SK-N-SH treated with all-trans-retinoic acid at 6 μM for 48 hours (cell line): ENCODE measurements around the gene TLL2.

ENCODE experiments used
- ATAC-seq: fragments of 200-7000 bp; cut with Tn5 transposase; 3 replicates; pipeline ENCODE4 v1.9.1; 2020; ENCODE audit warnings: mild to moderate bottlenecking, moderate library complexity
- ARNTL ChIP-seq: fragments of 450-650 bp; formaldehyde crosslinking; IDR thresholded peaks from 2 replicates; pipeline ENCODE4 v1.5.0; 2020; ENCODE audit warnings: low read depth, mild to moderate bottlenecking, moderate library complexity, borderline replicate concordance
- BACH2 ChIP-seq: fragments of 250-450 bp; sonication (Bioruptor Pico); IDR thresholded peaks from 2 replicates; pipeline ENCODE4 v1.9.0; 2021; ENCODE audit warnings: mild to moderate bottlenecking, borderline replicate concordance
- CREB5 ChIP-seq: fragments of 250-450 bp; sonication (Bioruptor Pico); IDR thresholded peaks from 2 replicates; pipeline ENCODE4 v1.5.1; 2020; ENCODE audit warnings: low read depth, mild to moderate bottlenecking, moderate library complexity
- CSRNP3 ChIP-seq: fragments of 250-450 bp; sonication (Bioruptor Pico); IDR thresholded peaks from 2 replicates; pipeline ENCODE4 v1.5.1; 2021; ENCODE audit warnings: mild to moderate bottlenecking, moderate library complexity
- ESRRG ChIP-seq: fragments of 250-450 bp; sonication (Bioruptor Pico); IDR thresholded peaks from 2 replicates; pipeline ENCODE4 v1.6.1; 2021; ENCODE audit warnings: mild to moderate bottlenecking
- GLIS3 ChIP-seq: fragments of 250-450 bp; sonication (Bioruptor Pico); IDR thresholded peaks from 2 replicates; pipeline ENCODE4 v1.5.0; 2020; ENCODE audit warnings: mild to moderate bottlenecking, moderate library complexity
- ISL1 ChIP-seq: fragments of 250-450 bp; sonication (Bioruptor Pico); IDR thresholded peaks from 2 replicates; pipeline ENCODE4 v2.1.2; 2022; ENCODE audit warnings: mild to moderate bottlenecking, moderate library complexity
- OSR1 ChIP-seq: fragments of 250-450 bp; sonication (Bioruptor Pico); IDR thresholded peaks from 2 replicates; pipeline ENCODE4 v1.8.0; 2022; ENCODE audit warnings: moderate library complexity, mild to moderate bottlenecking, inconsistent platforms
- PATZ1 ChIP-seq: fragments of 250-450 bp; sonication (Bioruptor Pico); IDR thresholded peaks from 2 replicates; pipeline ENCODE4 v1.8.0; 2020; ENCODE audit warnings: mild to moderate bottlenecking, moderate library complexity, borderline replicate concordance
- RARB ChIP-seq: fragments of 250-450 bp; sonication (Bioruptor Pico); IDR thresholded peaks from 2 replicates; pipeline ENCODE4 v1.8.0; 2021; ENCODE audit warnings: mild to moderate bottlenecking, moderate library complexity
- SNAI2 ChIP-seq: fragments of 250-450 bp; sonication (Bioruptor Pico); IDR thresholded peaks from 2 replicates; pipeline ENCODE4 v1.5.0; 2020; ENCODE audit warnings: mild to moderate bottlenecking, moderate library complexity
- TOX ChIP-seq: fragments of 250-450 bp; sonication (Bioruptor Pico); IDR thresholded peaks from 2 replicates; pipeline ENCODE4 v1.8.0; 2021; ENCODE audit warnings: mild to moderate bottlenecking, moderate library complexity, borderline replicate concordance
- ZFP3 ChIP-seq: fragments of 250-450 bp; sonication (Bioruptor Pico); IDR thresholded peaks from 2 replicates; pipeline ENCODE4 v1.5.0; 2020; ENCODE audit warnings: mild to moderate bottlenecking, moderate library complexity
- ZNF565 ChIP-seq: fragments of 450-650 bp; formaldehyde crosslinking; conservative IDR thresholded peaks from 2 replicates; pipeline ENCODE4 v1.5.0; 2020; ENCODE audit warnings: low read depth, mild to moderate bottlenecking, moderate library complexity
- ZNF70 ChIP-seq: fragments of 450-650 bp; formaldehyde crosslinking; IDR thresholded peaks from 2 replicates; pipeline ENCODE4 v1.5.0; 2020; ENCODE audit warnings: mild to moderate bottlenecking, moderate library complexity
- ZNF8 ChIP-seq: fragments of 450-650 bp; formaldehyde crosslinking; IDR thresholded peaks from 2 replicates; pipeline ENCODE4 v1.5.0; 2020; ENCODE audit warnings: mild to moderate bottlenecking, moderate library complexity
- TF ChIP-seq, protein P1 (sequence below): fragments of 250-450 bp; sonication (Bioruptor Pico); IDR thresholded peaks from 2 replicates; pipeline ENCODE4 v1.8.0; 2021; ENCODE audit warnings: low read depth, mild to moderate bottlenecking, moderate library complexity, borderline replicate concordance
- TF ChIP-seq, protein P2 (sequence below): fragments of 250-450 bp; sonication (Bioruptor Pico); IDR thresholded peaks from 2 replicates; pipeline ENCODE4 v1.5.0; 2020; ENCODE audit warnings: mild to moderate bottlenecking, moderate library complexity

Gene TLL2

GRCh38 chr10:96401036-96401435 lies 112.7 kb downstream of the TLL2 start:
- ATAC-seq = no peak

GRCh38 chr10:96400465-96400864 lies 113.3 kb downstream of the TLL2 start:
- no peak for ATAC-seq
- TF ChIP-seq ISL1 (no peak), CREB5 (CRISPR knock-in tag) (no peak), BACH2 (no peak), CSRNP3 (CRISPR knock-in tag) (no peak), ZNF70 (CRISPR knock-in tag) (no peak), ZFP3 (CRISPR knock-in tag) (no peak)
- TF ChIP-seq, protein P1, sequence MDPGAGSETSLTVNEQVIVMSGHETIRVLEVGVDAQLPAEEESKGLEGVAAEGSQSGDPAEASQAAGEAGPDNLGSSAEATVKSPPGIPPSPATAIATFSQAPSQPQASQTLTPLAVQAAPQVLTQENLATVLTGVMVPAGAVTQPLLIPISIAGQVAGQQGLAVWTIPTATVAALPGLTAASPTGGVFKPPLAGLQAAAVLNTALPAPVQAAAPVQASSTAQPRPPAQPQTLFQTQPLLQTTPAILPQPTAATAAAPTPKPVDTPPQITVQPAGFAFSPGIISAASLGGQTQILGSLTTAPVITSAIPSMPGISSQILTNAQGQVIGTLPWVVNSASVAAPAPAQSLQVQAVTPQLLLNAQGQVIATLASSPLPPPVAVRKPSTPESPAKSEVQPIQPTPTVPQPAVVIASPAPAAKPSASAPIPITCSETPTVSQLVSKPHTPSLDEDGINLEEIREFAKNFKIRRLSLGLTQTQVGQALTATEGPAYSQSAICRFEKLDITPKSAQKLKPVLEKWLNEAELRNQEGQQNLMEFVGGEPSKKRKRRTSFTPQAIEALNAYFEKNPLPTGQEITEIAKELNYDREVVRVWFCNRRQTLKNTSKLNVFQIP (CRISPR knock-in tag) = no peak

More at GRCh38 chr10:96401036-96401435, 112.7 kb downstream of the TLL2 start:
- no peak for TF ChIP-seq ZFP3 (CRISPR knock-in tag)
- TF ChIP-seq ZNF565 (CRISPR knock-in tag) = no peak
- TF ChIP-seq ARNTL (CRISPR knock-in tag) = no peak
- no peak for TF ChIP-seq ZNF70 (CRISPR knock-in tag)
- no peak for TF ChIP-seq OSR1 (CRISPR knock-in tag)
- no peak for TF ChIP-seq CSRNP3 (CRISPR knock-in tag)
- TF ChIP-seq ISL1 = no peak
- no peak for TF ChIP-seq PATZ1
- TF ChIP-seq SNAI2 (CRISPR knock-in tag) = no peak
- no peak for TF ChIP-seq TOX (CRISPR knock-in tag)
- no peak for TF ChIP-seq RARB
- TF ChIP-seq GLIS3 (CRISPR knock-in tag) = no peak
- TF ChIP-seq, protein P1 (CRISPR knock-in tag) = no peak
- TF ChIP-seq, protein P2, sequence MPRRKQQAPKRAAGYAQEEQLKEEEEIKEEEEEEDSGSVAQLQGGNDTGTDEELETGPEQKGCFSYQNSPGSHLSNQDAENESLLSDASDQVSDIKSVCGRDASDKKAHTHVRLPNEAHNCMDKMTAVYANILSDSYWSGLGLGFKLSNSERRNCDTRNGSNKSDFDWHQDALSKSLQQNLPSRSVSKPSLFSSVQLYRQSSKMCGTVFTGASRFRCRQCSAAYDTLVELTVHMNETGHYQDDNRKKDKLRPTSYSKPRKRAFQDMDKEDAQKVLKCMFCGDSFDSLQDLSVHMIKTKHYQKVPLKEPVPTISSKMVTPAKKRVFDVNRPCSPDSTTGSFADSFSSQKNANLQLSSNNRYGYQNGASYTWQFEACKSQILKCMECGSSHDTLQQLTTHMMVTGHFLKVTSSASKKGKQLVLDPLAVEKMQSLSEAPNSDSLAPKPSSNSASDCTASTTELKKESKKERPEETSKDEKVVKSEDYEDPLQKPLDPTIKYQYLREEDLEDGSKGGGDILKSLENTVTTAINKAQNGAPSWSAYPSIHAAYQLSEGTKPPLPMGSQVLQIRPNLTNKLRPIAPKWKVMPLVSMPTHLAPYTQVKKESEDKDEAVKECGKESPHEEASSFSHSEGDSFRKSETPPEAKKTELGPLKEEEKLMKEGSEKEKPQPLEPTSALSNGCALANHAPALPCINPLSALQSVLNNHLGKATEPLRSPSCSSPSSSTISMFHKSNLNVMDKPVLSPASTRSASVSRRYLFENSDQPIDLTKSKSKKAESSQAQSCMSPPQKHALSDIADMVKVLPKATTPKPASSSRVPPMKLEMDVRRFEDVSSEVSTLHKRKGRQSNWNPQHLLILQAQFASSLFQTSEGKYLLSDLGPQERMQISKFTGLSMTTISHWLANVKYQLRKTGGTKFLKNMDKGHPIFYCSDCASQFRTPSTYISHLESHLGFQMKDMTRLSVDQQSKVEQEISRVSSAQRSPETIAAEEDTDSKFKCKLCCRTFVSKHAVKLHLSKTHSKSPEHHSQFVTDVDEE (CRISPR knock-in tag) = no peak

DNA sequence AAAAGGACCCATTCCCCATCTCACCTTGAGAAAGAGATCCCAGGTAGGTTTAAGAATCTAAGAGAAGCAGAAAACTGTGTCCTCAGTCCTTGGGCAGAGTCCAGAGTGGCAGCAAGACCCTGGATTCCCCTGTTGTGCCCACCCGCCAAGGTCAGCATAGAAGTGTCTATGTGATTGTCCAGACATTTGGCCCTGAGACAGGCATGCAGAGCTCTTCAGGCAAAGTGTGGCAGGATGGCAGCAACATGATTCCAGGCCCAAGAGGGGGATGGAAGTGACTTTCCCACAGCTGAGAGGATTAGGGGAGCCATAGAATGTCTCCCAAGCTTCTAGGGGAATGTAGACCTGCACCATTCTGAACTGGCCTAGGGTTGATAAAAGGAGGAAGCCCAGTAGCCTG lies 115.8 kb downstream of the TLL2 start:
- ATAC-seq = no peak
- TF ChIP-seq SNAI2 (CRISPR knock-in tag) = no peak
- TF ChIP-seq ZNF565 (CRISPR knock-in tag) = no peak
- TF ChIP-seq, protein P2 (CRISPR knock-in tag) = no peak
- no peak for TF ChIP-seq GLIS3 (CRISPR knock-in tag)
- TF ChIP-seq OSR1 (CRISPR knock-in tag) = no peak
- TF ChIP-seq ZNF8 (CRISPR knock-in tag) = no peak
- TF ChIP-seq ARNTL (CRISPR knock-in tag) = no peak
- TF ChIP-seq ESRRG (CRISPR knock-in tag) = no peak
- TF ChIP-seq RARB = no peak
- no peak for TF ChIP-seq CREB5 (CRISPR knock-in tag)
